Endodermal cell (in vitro differentiated cells): Measurements from ENCODE around the gene SFXN5. TPM values are rescaled to one million over a fixed set of nuclear protein-coding genes. Genes with fewer than 3 reads are reported as not detected.
A peak's percentile ranks its signal among the peaks of the same experiment; 100 is the strongest.

Experiments used
- DNase-seq: peaks from one replicate; pipeline ENCODE4 v3.0.0-alpha.2; 2017
- H3K27ac ChIP-seq: 2 replicates; pipeline ENCODE4 v1.5.1; 2013; ENCODE audit warnings: mild to moderate bottlenecking, low read depth, low read length, moderate library complexity
- H3K27me3 ChIP-seq: 2 replicates; pipeline ENCODE4 v1.6.1; 2013; ENCODE audit warnings: mild to moderate bottlenecking, low read length, moderate library complexity; ENCODE audit not compliant: insufficient read depth, control insufficient read depth, poor library complexity, severe bottlenecking
- H3K36me3 ChIP-seq: 2 replicates; pipeline ENCODE4 v1.7.0; 2013; ENCODE audit warnings: mild to moderate bottlenecking, low read length, moderate library complexity; ENCODE audit not compliant: control insufficient read depth, insufficient read depth
- H3K4me1 ChIP-seq: one replicate; pipeline ENCODE4 v1.7.0; 2013; ENCODE audit warnings: low read length; ENCODE audit not compliant: control insufficient read depth, insufficient read depth
- H3K4me3 ChIP-seq: 2 replicates; pipeline ENCODE4 v1.5.1; 2013; ENCODE audit warnings: mild to moderate bottlenecking, low read length, moderate library complexity
- H3K9ac ChIP-seq: 2 replicates; pipeline ENCODE4 v1.6.1; 2013; ENCODE audit warnings: mild to moderate bottlenecking, low read length, moderate library complexity; ENCODE audit not compliant: poor library complexity, severe bottlenecking; ENCODE audit errors: extremely low read depth
- H3K9me3 ChIP-seq: 2 replicates; pipeline ENCODE4 v1.6.1; 2013; ENCODE audit warnings: mild to moderate bottlenecking, low read length, moderate library complexity; ENCODE audit not compliant: control insufficient read depth
- H3K27ac Mint-ChIP-seq: 2 replicates; pipeline ENCODE4 v1.8.0; 2020; ENCODE audit warnings: mixed read lengths
- H3K27me3 Mint-ChIP-seq: 2 replicates; pipeline ENCODE4 v1.8.0; 2021; ENCODE audit warnings: mild to moderate bottlenecking, mixed read lengths; ENCODE audit not compliant: insufficient read depth
- H3K36me3 Mint-ChIP-seq: 2 replicates; pipeline ENCODE4 v1.8.0; 2020; ENCODE audit warnings: low read depth, mixed read lengths
- H3K4me1 Mint-ChIP-seq: 2 replicates; pipeline ENCODE4 v1.8.0; 2020; ENCODE audit warnings: mixed read lengths
- H3K4me3 Mint-ChIP-seq: 2 replicates; pipeline ENCODE4 v1.8.0; 2020; ENCODE audit warnings: mild to moderate bottlenecking, moderate library complexity, mixed read lengths
- H3K9me3 Mint-ChIP-seq: 2 replicates; pipeline ENCODE4 v1.8.0; 2020; ENCODE audit warnings: mild to moderate bottlenecking, mixed read lengths
- whole genome bisulfite sequencing, 2 experiments: methylation state at CpG; one replicate each; pipeline versions ENCODE4 v1.1.5 to v1.1.7; 2013; ENCODE audit warnings: missing lambda C conversion rate in 2 of 2, mixed read lengths in 1 of 2; ENCODE audit not compliant: insufficient coverage in 1 of 2, insufficient read length in 1 of 2; 5-methylcytosine and 5-hydroxymethylcytosine counted together
- total RNA-seq, 2 donors: library from RNA; stranded (reverse); fragmentation: NEBNext Ultra II Directional in 1 of 2; extraction: Animal tissue kit (Norgen Biotek cat#: 25700) in 1 of 2; gene quantifications; 2 replicates in 1 of 2; 3 replicates in 1 of 2; pipeline ENCODE4 v1.2.1, GENCODE V29; 2021
- TF ChIP-seq, protein P1 (sequence below): fragments of 200-600 bp; sonication (generic); conservative IDR thresholded peaks from 2 replicates; pipeline ENCODE4 v1.5.0; 2021; ENCODE audit warnings: antibody characterized with exemption, mild to moderate bottlenecking

Gene SFXN5
- total RNA-seq, 2 donors from 2014 or later = 30.7 to 32.8 TPM

- WGBS, 2 experiments = 0% methylated on average over 17 to 83 of the region's 83 CpGs
- Mint-ChIP-seq H3K36me3 (peaks cover 9% of the 10 kb centered on the region), H3K4me3 (peak overlapping the region; percentile 87), H3K4me1 (peaks cover 28% of the 10 kb centered on the region), H3K27ac (peak overlapping the region; percentile 78), H3K27me3 (no peaks in the 10 kb centered on the region), H3K9me3 (no peaks in the 10 kb centered on the region)
- H3K4me1 ChIP-seq = peaks cover 3% of the 10 kb centered on the region
- TF ChIP-seq, protein P1, sequence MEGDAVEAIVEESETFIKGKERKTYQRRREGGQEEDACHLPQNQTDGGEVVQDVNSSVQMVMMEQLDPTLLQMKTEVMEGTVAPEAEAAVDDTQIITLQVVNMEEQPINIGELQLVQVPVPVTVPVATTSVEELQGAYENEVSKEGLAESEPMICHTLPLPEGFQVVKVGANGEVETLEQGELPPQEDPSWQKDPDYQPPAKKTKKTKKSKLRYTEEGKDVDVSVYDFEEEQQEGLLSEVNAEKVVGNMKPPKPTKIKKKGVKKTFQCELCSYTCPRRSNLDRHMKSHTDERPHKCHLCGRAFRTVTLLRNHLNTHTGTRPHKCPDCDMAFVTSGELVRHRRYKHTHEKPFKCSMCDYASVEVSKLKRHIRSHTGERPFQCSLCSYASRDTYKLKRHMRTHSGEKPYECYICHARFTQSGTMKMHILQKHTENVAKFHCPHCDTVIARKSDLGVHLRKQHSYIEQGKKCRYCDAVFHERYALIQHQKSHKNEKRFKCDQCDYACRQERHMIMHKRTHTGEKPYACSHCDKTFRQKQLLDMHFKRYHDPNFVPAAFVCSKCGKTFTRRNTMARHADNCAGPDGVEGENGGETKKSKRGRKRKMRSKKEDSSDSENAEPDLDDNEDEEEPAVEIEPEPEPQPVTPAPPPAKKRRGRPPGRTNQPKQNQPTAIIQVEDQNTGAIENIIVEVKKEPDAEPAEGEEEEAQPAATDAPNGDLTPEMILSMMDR = no peak
- peak overlapping the region; percentile 80 for H3K9ac ChIP-seq
- H3K27ac ChIP-seq = peak overlapping the region; percentile 81
- no peaks in the 10 kb centered on the region for H3K27me3 ChIP-seq
- peak overlapping the region; percentile 95 for H3K4me3 ChIP-seq
- DNase-seq = peak; percentile 78
- no peaks in the 10 kb centered on the region for H3K36me3 ChIP-seq
- H3K9me3 ChIP-seq = no peaks in the 10 kb centered on the region
Measured at GRCh38 chr2:73070643-73071359, 711 bp downstream of the SFXN5 start.

DNA sequence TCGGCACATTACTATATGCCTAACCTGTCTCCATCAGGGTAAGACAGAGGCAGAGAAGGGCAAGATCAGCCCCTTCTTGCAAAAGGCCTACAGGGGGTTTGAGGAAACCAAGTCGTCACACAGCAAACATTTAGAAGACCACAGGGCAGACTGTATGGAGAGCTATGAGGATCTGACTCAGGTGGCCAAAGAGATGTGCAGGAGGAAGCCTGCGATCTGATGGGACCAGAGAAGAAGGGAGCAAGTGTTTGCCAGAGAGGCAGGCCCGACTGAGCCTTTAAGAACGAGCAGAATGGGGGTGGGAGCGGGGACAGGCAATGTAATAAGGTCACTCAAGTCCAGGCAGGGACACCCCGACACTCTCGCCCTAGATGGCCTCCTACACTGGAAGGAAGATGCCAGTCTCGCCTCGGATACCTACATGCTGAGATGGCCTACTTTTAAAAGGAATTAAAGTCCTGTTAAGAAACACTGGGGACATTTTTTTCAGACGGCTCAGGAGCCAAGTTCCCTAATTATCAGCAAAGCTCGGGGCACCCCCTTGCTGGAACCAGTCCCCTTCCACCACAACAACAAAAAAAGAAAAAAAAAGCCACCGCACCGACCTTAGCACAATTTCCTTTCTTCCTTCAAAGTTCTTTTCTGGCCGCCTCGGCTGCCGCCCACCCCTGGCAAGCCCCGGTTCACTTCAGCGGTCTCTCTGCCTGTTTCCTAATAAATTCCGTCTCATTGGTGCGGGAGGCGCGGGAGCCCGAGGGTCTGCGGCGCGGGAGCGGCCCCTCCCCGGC is 1.5 kb downstream of the SFXN5 start:
- peaks cover 3% of the 10 kb centered on the region for H3K4me1 ChIP-seq
- no peaks in the 10 kb centered on the region for H3K9me3 ChIP-seq
- H3K27me3 ChIP-seq = no peaks in the 10 kb centered on the region
- no peaks in the 10 kb centered on the region for H3K36me3 ChIP-seq
- TF ChIP-seq, protein P1 = no peak
- H3K27me3 Mint-ChIP-seq = no peaks in the 10 kb centered on the region
- H3K36me3 Mint-ChIP-seq = peaks cover 11% of the 10 kb centered on the region
- H3K4me3 Mint-ChIP-seq = peak overlapping the region; percentile 87
- H3K9me3 Mint-ChIP-seq = no peaks in the 10 kb centered on the region
- 11 to 27% methylated on average over 8 to 29 of the region's 29 CpGs for WGBS, 2 experiments
- peak overlapping the region; percentile 80 for H3K9ac ChIP-seq
- H3K4me3 ChIP-seq = peak overlapping the region; percentile 95
- H3K4me1 Mint-ChIP-seq = peaks cover 28% of the 10 kb centered on the region
- H3K27ac Mint-ChIP-seq = peak overlapping the region; percentile 46
- DNase-seq = peak; percentile 61
- H3K27ac ChIP-seq = peak overlapping the region; percentile 81

- 84 to 93% methylated on average over 4 to 7 of the region's 7 CpGs for WGBS, 2 experiments
Measured at GRCh38 chr2:73069041-73069854, 2.3 kb downstream of the SFXN5 start.

More at GRCh38 chr2:73069041-73069854, 2.3 kb downstream of the SFXN5 start:
- no peaks in the 10 kb centered on the region for H3K27me3 ChIP-seq
- H3K4me1 Mint-ChIP-seq = peaks cover 32% of the 10 kb centered on the region
- H3K4me3 Mint-ChIP-seq = peak overlapping the region; percentile 87
- TF ChIP-seq, protein P1 = no peak
- no peaks in the 10 kb centered on the region for H3K9me3 ChIP-seq
- no peak overlapping the region for H3K27ac ChIP-seq
- no peak overlapping the region for H3K27ac Mint-ChIP-seq
- H3K4me1 ChIP-seq = peaks cover 3% of the 10 kb centered on the region
- H3K9ac ChIP-seq = no peak overlapping the region
- peak overlapping the region; percentile 95 for H3K4me3 ChIP-seq
- H3K9me3 Mint-ChIP-seq = no peaks in the 10 kb centered on the region
- peak; percentile 45 for DNase-seq
- no peaks in the 10 kb centered on the region for H3K36me3 ChIP-seq
- no peaks in the 10 kb centered on the region for H3K27me3 Mint-ChIP-seq
- peaks cover 10% of the 10 kb centered on the region for H3K36me3 Mint-ChIP-seq
